Trophoblast cell (in vitro differentiated cells and primary cell): Measurements from ENCODE around the gene FRMD4A.

Source experiments
- DNase-seq, 2 donors: peaks; one replicate each; pipeline ENCODE4 v3.0.0-alpha.2; 2016
- H2AFZ ChIP-seq: 2 replicates; pipeline ENCODE4 v1.6.1; 2013; ENCODE audit warnings: low read length, moderate library complexity, mild to moderate bottlenecking; ENCODE audit not compliant: insufficient read depth, poor library complexity
- H2AK5ac ChIP-seq: 2 replicates; pipeline ENCODE4 v1.6.1; 2013; ENCODE audit warnings: mild to moderate bottlenecking, low read length
- H2BK120ac ChIP-seq: 2 replicates; pipeline ENCODE4 v1.6.1; 2013; ENCODE audit warnings: low read length, mild to moderate bottlenecking, moderate library complexity; ENCODE audit not compliant: insufficient read depth, poor library complexity
- H2BK12ac ChIP-seq: 2 replicates; pipeline ENCODE4 v1.6.1; 2013; ENCODE audit warnings: mild to moderate bottlenecking, low read length, moderate library complexity
- H2BK5ac ChIP-seq: 2 replicates; pipeline ENCODE4 v1.6.1; 2013; ENCODE audit warnings: low read length, low read depth, moderate library complexity, mild to moderate bottlenecking; ENCODE audit not compliant: poor library complexity
- H3K14ac ChIP-seq: 2 replicates; pipeline ENCODE4 v1.6.1; 2013; ENCODE audit warnings: mild to moderate bottlenecking, low read length
- H3K18ac ChIP-seq: 2 replicates; pipeline ENCODE4 v1.6.1; 2013; ENCODE audit warnings: mild to moderate bottlenecking, low read length
- H3K23ac ChIP-seq: 2 replicates; pipeline ENCODE4 v1.6.1; 2013; ENCODE audit warnings: low read length
- H3K27ac ChIP-seq: 2 replicates; pipeline ENCODE4 v1.5.1; 2013; ENCODE audit warnings: low read depth, mild to moderate bottlenecking, inconsistent platforms, low read length, moderate library complexity
- H3K27me3 ChIP-seq: 2 replicates; pipeline ENCODE4 v1.6.1; 2013; ENCODE audit warnings: inconsistent platforms, mild to moderate bottlenecking, low read length, moderate library complexity; ENCODE audit not compliant: insufficient read depth
- H3K36me3 ChIP-seq, 2 experiments: 1 replicate in 1 of 2; 2 replicates in 1 of 2; pipeline ENCODE4 v1.6.1; 2013; ENCODE audit warnings: low read length in 2 of 2, mild to moderate bottlenecking in 2 of 2, moderate library complexity in 1 of 2; ENCODE audit not compliant: insufficient read depth in 2 of 2, control insufficient read depth in 1 of 2
- H3K4ac ChIP-seq: 2 replicates; pipeline ENCODE4 v1.6.1; 2013; ENCODE audit warnings: low read depth, mild to moderate bottlenecking, low read length, moderate library complexity
- H3K4me1 ChIP-seq, 2 experiments: 1 replicate in 1 of 2; 2 replicates in 1 of 2; pipeline ENCODE4 v1.6.1; 2013; ENCODE audit warnings: low read length in 2 of 2, mild to moderate bottlenecking in 2 of 2, moderate library complexity in 1 of 2; ENCODE audit not compliant: insufficient read depth in 2 of 2, control insufficient read depth in 1 of 2
- H3K4me2 ChIP-seq: 2 replicates; pipeline ENCODE4 v1.6.1; 2013; ENCODE audit warnings: inconsistent platforms, mild to moderate bottlenecking, low read length, moderate library complexity
- H3K4me3 ChIP-seq: 2 replicates; pipeline ENCODE4 v1.5.1; 2013; ENCODE audit warnings: mild to moderate bottlenecking, low read depth, low read length, inconsistent platforms
- H3K79me1 ChIP-seq: one replicate; pipeline ENCODE4 v1.6.1; 2013; ENCODE audit warnings: low read length
- H3K79me2 ChIP-seq: 2 replicates; pipeline ENCODE4 v1.6.1; 2013; ENCODE audit warnings: low read length, mild to moderate bottlenecking; ENCODE audit not compliant: control insufficient read depth, insufficient read depth, poor library complexity
- H3K9ac ChIP-seq: 2 replicates; pipeline ENCODE4 v1.6.1; 2013; ENCODE audit warnings: mild to moderate bottlenecking, low read length
- H3K9me3 ChIP-seq: 2 replicates; pipeline ENCODE4 v1.6.1; 2013; ENCODE audit warnings: low read depth, mild to moderate bottlenecking, control low read depth, inconsistent platforms, low read length; ENCODE audit not compliant: insufficient read depth
- H4K12ac ChIP-seq: 2 replicates; pipeline ENCODE4 v1.6.1; 2013; ENCODE audit warnings: low read depth, mild to moderate bottlenecking, low read length, moderate library complexity
- H4K8ac ChIP-seq: 2 replicates; pipeline ENCODE4 v1.6.1; 2013; ENCODE audit warnings: low read depth, mild to moderate bottlenecking, low read length, moderate library complexity
- H4K91ac ChIP-seq: one replicate; pipeline ENCODE4 v1.6.1; 2013; ENCODE audit warnings: low read depth, mild to moderate bottlenecking, low read length, moderate library complexity
- WGBS: extraction: QIAGEN DNeasy Blood & Tissue Kit; methylation state at CpG from one replicate; pipeline ENCODE4 v1.1.7; 2013; ENCODE audit warnings: missing lambda C conversion rate; ENCODE audit not compliant: insufficient read length, insufficient coverage; ENCODE audit errors: extremely low coverage; 5-methylcytosine and 5-hydroxymethylcytosine counted together

FRMD4A gene

DNA sequence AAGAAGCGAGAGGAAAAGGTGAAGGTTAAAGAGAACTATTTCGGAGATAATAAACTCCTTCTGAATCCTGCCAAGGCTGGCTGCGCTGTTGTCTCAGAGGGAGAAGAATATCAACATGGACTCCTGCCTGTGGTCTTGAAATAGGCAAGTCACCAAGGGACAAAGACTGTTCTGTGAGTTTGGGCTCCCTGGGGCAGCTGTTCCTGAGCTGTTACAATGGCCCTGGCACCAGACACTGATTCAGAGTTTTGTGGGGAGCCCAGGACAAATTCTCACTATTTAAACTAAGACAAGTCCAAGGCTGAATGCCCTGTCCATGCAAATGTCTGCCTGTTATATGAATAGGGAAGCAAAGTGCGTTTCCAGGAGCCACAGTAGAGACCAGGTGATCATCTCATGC lies 662.6 kb downstream of the FRMD4A start:
- Histone ChIP-seq H3K9me3 (no peaks in the 10 kb centered on the region), H3K27me3 (no peaks in the 10 kb centered on the region), H4K8ac (no peak overlapping the region), H3K36me3 (peaks cover 45 to 52% of the 10 kb centered on the region in 2 experiments), H4K91ac (no peak overlapping the region), H2BK5ac (no peak overlapping the region), H2AFZ (no peak overlapping the region), H3K4me1 (peaks cover 12 to 21% of the 10 kb centered on the region in 2 experiments), H3K4me3 (no peak overlapping the region), H3K79me2 (peaks cover 3% of the 10 kb centered on the region), H3K9ac (no peak overlapping the region), H2BK12ac (peak overlapping the region; percentile 19), H3K14ac (no peak overlapping the region), H3K79me1 (peaks cover 10% of the 10 kb centered on the region), H2AK5ac (no peak overlapping the region), H3K18ac (no peak overlapping the region), H3K4me2 (no peak overlapping the region), H3K23ac (no peak overlapping the region), H2BK120ac (no peak overlapping the region), H3K27ac (no peak overlapping the region), H3K4ac (no peak overlapping the region), H4K12ac (no peak overlapping the region)
- WGBS, result no CpG with 5 or more reads among the region's 4 CpGs
- DNase-seq, result no peak

DNA sequence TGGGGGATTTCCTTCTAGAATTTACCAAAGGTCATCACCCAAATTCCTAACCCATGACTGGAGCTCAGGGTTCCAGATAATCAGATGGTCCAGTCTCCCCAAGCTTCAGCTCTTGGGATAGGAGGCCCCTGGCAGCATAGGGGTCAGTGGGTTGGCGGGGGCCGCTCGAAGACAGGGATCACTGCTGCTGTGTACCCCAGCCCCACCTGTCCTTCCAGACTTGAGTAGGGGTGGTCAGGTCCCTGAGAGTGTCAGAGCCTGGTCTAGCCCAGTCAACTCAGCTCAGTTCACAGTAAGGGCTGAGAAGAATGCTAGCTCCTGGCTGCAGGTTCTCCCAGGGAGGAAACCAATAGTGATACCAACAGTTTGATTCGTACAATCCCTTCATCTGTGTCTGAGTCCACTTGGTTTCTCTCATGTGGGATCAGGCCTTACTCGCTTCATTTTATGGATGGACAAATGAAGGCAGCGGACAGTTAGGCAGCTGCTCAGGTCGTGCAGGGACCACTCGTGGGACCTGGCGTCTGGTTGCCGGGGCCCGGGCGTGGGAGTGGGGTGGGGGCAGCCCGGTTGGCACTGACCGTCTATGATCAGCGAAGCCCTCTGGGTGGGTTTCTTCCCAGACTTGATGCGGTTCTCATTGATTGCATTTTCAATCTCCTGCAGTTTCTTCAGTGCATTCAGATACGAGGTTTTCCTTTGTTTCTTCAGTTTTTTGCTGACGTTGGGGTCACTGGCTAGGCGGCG lies 665.0 kb downstream of the FRMD4A start:
- Histone ChIP-seq H4K91ac (no peak overlapping the region), H3K4me1 (peaks cover 12 to 18% of the 10 kb centered on the region in 2 experiments), H2BK120ac (no peak overlapping the region), H3K18ac (no peak overlapping the region), H3K4me3 (no peak overlapping the region), H3K4ac (no peak overlapping the region), H3K79me2 (peaks cover 3% of the 10 kb centered on the region), H3K23ac (no peak overlapping the region), H3K9me3 (peaks cover 1% of the 10 kb centered on the region), H2BK12ac (no peak overlapping the region), H3K14ac (no peak overlapping the region), H2BK5ac (no peak overlapping the region), H2AFZ (no peak overlapping the region), H3K27ac (no peak overlapping the region), H4K8ac (no peak overlapping the region), H4K12ac (no peak overlapping the region), H2AK5ac (no peak overlapping the region), H3K79me1 (peaks cover 10% of the 10 kb centered on the region), H3K36me3 (peaks cover 45 to 58% of the 10 kb centered on the region in 2 experiments), H3K4me2 (no peak overlapping the region), H3K9ac (no peak overlapping the region), H3K27me3 (no peaks in the 10 kb centered on the region)
- no peak for DNase-seq
- no CpG with 5 or more reads among the region's 20 CpGs for WGBS

DNA sequence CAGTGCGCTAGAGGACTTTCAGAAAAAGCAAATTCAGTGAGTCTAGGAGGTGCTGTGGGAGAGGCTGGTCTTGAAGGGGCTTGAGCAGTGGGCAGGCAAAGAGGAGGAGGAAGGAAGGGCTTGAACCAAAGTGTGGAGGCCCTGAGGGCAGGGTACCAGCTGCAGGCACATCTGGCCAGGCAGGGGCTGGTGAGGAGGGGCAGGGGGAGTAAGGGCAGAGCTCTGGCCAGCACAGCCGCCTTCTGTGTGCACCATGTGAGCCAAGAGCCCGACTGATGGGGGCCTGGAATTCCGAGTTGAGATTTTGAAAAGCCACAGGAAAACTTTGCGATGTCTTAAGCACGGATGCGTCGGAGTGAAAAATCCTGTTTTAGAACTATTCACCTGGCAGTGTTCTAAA lies 669.5 kb downstream of the FRMD4A start:
- Histone ChIP-seq H3K14ac (no peak overlapping the region), H3K27ac (no peak overlapping the region), H4K91ac (no peak overlapping the region), H3K9ac (no peak overlapping the region), H3K18ac (no peak overlapping the region), H3K4me3 (no peak overlapping the region), H3K23ac (no peak overlapping the region), H2AK5ac (no peak overlapping the region), H2BK120ac (no peak overlapping the region), H3K79me2 (no peaks in the 10 kb centered on the region), H3K27me3 (no peaks in the 10 kb centered on the region), H3K4me1 (no peaks in the 10 kb centered on the region), H2AFZ (no peak overlapping the region), H4K12ac (no peak overlapping the region), H3K9me3 (peaks cover 4% of the 10 kb centered on the region), H3K4me2 (no peak overlapping the region), H4K8ac (no peak overlapping the region), H3K36me3 (peaks cover 48 to 60% of the 10 kb centered on the region in 2 experiments), H2BK12ac (no peak overlapping the region), H2BK5ac (no peak overlapping the region), H3K79me1 (no peaks in the 10 kb centered on the region), H3K4ac (no peak overlapping the region)
- peak in 1 of 2 donors; percentile 37 for DNase-seq
- no CpG with 5 or more reads among the region's 8 CpGs for WGBS

DNA sequence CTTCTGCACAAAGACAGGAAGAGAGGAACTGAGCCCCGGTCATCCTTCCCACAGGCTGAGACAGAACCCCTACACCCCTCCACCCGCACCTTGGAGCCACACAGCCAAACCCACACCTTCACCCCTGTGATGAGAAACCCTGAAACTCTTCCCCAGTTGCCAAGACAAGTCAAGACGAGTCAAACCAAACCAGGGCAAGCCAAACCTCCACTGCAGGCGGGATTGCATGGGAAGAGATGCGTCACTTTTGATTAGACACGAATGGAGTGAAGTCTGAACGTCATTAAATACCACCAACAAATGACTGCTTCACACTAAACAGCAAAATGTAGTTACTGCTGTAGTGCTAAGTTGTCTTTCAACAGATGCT lies 670.2 kb downstream of the FRMD4A start:
- Histone ChIP-seq H3K36me3 (peaks cover 45 to 56% of the 10 kb centered on the region in 2 experiments), H2BK12ac (no peak overlapping the region), H2BK5ac (no peak overlapping the region), H4K12ac (no peak overlapping the region), H3K18ac (no peak overlapping the region), H3K9ac (no peak overlapping the region), H4K8ac (no peak overlapping the region), H3K27ac (no peak overlapping the region), H3K9me3 (peaks cover 4% of the 10 kb centered on the region), H3K23ac (no peak overlapping the region), H2BK120ac (no peak overlapping the region), H3K4me3 (no peak overlapping the region), H3K4ac (no peak overlapping the region), H3K79me1 (no peaks in the 10 kb centered on the region), H3K4me2 (no peak overlapping the region), H2AFZ (no peak overlapping the region), H3K14ac (no peak overlapping the region), H3K79me2 (no peaks in the 10 kb centered on the region), H4K91ac (no peak overlapping the region), H3K27me3 (no peaks in the 10 kb centered on the region), H3K4me1 (no peaks in the 10 kb centered on the region), H2AK5ac (no peak overlapping the region)
- DNase-seq, result no peak
- WGBS, result no CpG with 5 or more reads among the region's 7 CpGs
